ENCODE measurements around the gene CEBPA. TPM values are rescaled to one million over a fixed set of nuclear protein-coding genes. Genes with fewer than 3 reads are reported as not detected.

Gene CEBPA
- total and polyA plus RNA-seq, 2 experiments from 2014 or later: 0.50 to 2.6 TPM

- no peak for TF ChIP-seq ZNF462 (CRISPR knock-in tag; IDR thresholded peaks at IDR 0.05)
These were observed 50.7 kb downstream of the CEBPA start (continued) for GRCh38 chr19:33251526-33252090.

GRCh38 chr19:33251076-33251475, 51.3 kb downstream of the CEBPA start:
- no peaks in the 10 kb centered on the region for H3K36me3 Mint-ChIP-seq (ENCODE audit: low read depth)

More at GRCh38 chr19:33251076-33251475, 51.3 kb downstream of the CEBPA start:
- Histone ChIP-seq H3K27me3 (ENCODE audit: insufficient read depth) (no peaks in the 10 kb centered on the region), H3K79me2 (replicated peaks; ENCODE audit: insufficient read depth) (no peaks in the 10 kb centered on the region), H2AFZ (no peak overlapping the region), H3K4me1 (ENCODE audit: insufficient read depth) (no peaks in the 10 kb centered on the region), H3K4me3 (no peak overlapping the region), H3K4me2 (no peak overlapping the region), H3F3A (replicated peaks; ENCODE audit: low read depth) (no peaks in the 10 kb centered on the region), H3K36me3 (ENCODE audit: insufficient read depth) (no peaks in the 10 kb centered on the region), H3K9me2 (ENCODE audit: insufficient read depth) (no peaks in the 10 kb centered on the region), H3K27ac (ENCODE audit: low read depth) (no peak overlapping the region), H4K20me1 (replicated peaks; ENCODE audit: insufficient read depth) (no peaks in the 10 kb centered on the region)
- DNase-seq (ENCODE audit: low spot score) (no peak), ATAC-seq (peak; percentile 16; the same call in 2 of the 3 replicates)
- Mint-ChIP-seq H3K4me3 (no peak overlapping the region), H3K27ac (no peak overlapping the region), H3K9me3 (0 out of 3 replicates have a peak, but pooled peaks cover 2% of the 10 kb centered on the region), H3K27me3 (ENCODE audit: insufficient read depth, low read depth, poor library complexity) (peaks cover 4% of the 10 kb centered on the region), H3K4me1 (peaks cover 2% of the 10 kb centered on the region; the same call in 1 of the 3 replicates)
- TF ChIP-seq CTCF (conservative IDR thresholded peaks at IDR 0.05; ENCODE audit: low read depth in 2 of 2) (no peak), CREB1 (CRISPR knock-in tag; IDR thresholded peaks at IDR 0.05; ENCODE audit: low read depth) (no peak)

Measured in GM23338 (cell line).